Measurements from ENCODE around the gene MMP25. TPM values are rescaled to one million over a fixed set of nuclear protein-coding genes. Genes with fewer than 3 reads are reported as not detected.
A peak's percentile ranks its signal among the peaks of the same experiment; 100 is the strongest.

MMP25 gene
- total RNA-seq, 1 experiment from 2014 or later: 0.51 TPM

DNA sequence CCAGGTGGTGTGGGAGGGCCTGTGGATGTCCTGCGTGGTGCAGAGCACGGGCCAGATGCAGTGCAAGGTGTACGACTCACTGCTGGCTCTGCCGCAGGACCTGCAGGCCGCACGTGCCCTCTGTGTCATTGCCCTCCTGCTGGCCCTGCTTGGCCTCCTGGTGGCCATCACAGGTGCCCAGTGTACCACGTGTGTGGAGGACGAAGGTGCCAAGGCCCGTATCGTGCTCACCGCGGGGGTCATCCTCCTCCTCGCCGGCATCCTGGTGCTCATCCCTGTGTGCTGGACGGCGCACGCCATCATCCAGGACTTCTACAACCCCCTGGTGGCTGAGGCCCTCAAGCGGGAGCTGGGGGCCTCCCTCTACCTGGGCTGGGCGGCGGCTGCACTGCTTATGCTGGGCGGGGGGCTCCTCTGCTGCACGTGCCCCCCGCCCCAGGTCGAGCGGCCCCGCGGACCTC lies 32.8 kb upstream of the MMP25 start:
- H3K27ac ChIP-seq (ENCODE audit: low read length): no peak overlapping the region
- DNase-seq: peak; percentile 40
- BruUV-seq (replicated peaks): no TSS peak
- no peak overlapping the region for H3K9ac ChIP-seq (ENCODE audit: low read length)
- ChIA-PET POLR2A (ENCODE audit: unreplicated experiment) (no interaction called here), CTCF (no interaction called here)
- no peak overlapping the region for H2AFZ ChIP-seq (ENCODE audit: low read length)
- no peaks in the 10 kb centered on the region for H3F3A ChIP-seq (ENCODE audit: low read length, unreplicated experiment)
- H3K79me2 ChIP-seq (ENCODE audit: low read length): no peaks in the 10 kb centered on the region
- peaks cover 31% of the 10 kb centered on the region for H3K4me1 ChIP-seq (ENCODE audit: insufficient read depth, low read length)
- no peaks in the 10 kb centered on the region for H3K27me3 ChIP-seq (ENCODE audit: low read length)
- TF ChIP-seq EZH2phosphoT487 (IDR thresholded peaks at IDR 0.05; ENCODE audit: borderline replicate concordance, low read length): no peak
- no peak for TF ChIP-seq EZH2 (IDR thresholded peaks at IDR 0.05; ENCODE audit: low read length, unreplicated experiment)
- TF ChIP-seq, protein P1, sequence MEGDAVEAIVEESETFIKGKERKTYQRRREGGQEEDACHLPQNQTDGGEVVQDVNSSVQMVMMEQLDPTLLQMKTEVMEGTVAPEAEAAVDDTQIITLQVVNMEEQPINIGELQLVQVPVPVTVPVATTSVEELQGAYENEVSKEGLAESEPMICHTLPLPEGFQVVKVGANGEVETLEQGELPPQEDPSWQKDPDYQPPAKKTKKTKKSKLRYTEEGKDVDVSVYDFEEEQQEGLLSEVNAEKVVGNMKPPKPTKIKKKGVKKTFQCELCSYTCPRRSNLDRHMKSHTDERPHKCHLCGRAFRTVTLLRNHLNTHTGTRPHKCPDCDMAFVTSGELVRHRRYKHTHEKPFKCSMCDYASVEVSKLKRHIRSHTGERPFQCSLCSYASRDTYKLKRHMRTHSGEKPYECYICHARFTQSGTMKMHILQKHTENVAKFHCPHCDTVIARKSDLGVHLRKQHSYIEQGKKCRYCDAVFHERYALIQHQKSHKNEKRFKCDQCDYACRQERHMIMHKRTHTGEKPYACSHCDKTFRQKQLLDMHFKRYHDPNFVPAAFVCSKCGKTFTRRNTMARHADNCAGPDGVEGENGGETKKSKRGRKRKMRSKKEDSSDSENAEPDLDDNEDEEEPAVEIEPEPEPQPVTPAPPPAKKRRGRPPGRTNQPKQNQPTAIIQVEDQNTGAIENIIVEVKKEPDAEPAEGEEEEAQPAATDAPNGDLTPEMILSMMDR (conservative IDR thresholded peaks at IDR 0.05; ENCODE audit: low read depth, low read length): no peak; the same call in 1 of the 2 replicates
- no peaks in the 10 kb centered on the region for H3K9me2 ChIP-seq (replicated peaks; ENCODE audit: low read length)
- H4K20me1 ChIP-seq (ENCODE audit: low read length): no peaks in the 10 kb centered on the region
- ATAC-seq: peak; percentile 65
- H3K36me3 ChIP-seq (ENCODE audit: low read depth, low read length): no peaks in the 10 kb centered on the region
- no peaks in the 10 kb centered on the region for H3K9me3 ChIP-seq (ENCODE audit: low read length)
- H3K4me2 ChIP-seq (ENCODE audit: low read length): peak overlapping the region; percentile 15; the same call in 1 of the 2 replicates
- H3K4me3 ChIP-seq (ENCODE audit: low read length): no peak overlapping the region
- intact Hi-C loops (cut with micrococcal nuclease): no loop called here

DNA sequence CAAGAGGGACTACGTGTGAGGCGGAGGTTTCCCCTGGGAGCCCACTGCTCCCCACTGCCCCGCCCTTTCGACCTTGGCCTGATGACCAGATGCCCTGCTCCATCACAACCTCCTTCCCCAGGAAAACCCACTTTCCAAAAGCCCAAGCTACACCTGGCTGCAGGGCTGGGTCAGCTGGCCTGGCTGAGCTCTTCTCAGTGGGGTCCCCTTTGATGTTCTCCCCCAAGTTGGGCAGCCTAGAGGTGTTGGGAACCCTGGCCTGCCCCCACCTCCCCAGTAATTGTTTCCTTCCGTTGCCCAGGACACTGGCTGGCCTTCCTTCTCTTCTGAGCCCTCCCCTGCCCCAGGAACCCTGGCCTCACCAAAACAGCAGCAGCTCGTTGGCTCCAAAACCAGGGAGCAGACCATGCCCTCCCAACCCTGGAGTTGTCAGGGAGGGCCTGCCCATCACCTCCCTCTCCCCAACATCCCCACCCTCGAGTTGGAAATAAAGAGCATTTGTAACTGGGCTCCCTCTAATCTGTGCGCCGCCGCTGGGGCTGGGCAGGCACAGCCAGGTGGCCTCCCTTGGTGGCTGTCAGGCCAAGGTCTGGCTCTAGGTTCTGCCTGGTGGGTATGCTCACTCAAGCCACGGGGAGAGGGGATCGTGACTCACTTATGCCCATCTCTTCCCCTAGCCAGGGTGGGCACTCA lies 32.2 kb upstream of the MMP25 start:
- intact Hi-C loops (cut with micrococcal nuclease): no loop called here
- no peak for DNase-seq
- no peaks in the 10 kb centered on the region for H3F3A ChIP-seq (ENCODE audit: low read length, unreplicated experiment)
- H3K4me2 ChIP-seq (ENCODE audit: low read length): no peak overlapping the region
- no peaks in the 10 kb centered on the region for H3K27me3 ChIP-seq (ENCODE audit: low read length)
- H3K9me2 ChIP-seq (replicated peaks; ENCODE audit: low read length): no peaks in the 10 kb centered on the region
- ChIA-PET POLR2A (ENCODE audit: unreplicated experiment) (no interaction called here), CTCF (no interaction called here)
- no TSS peak for BruUV-seq (replicated peaks)
- H3K4me1 ChIP-seq (ENCODE audit: insufficient read depth, low read length): peaks cover 25% of the 10 kb centered on the region
- no peak overlapping the region for H2AFZ ChIP-seq (ENCODE audit: low read length)
- no peaks in the 10 kb centered on the region for H4K20me1 ChIP-seq (ENCODE audit: low read length)
- no peak overlapping the region for H3K9ac ChIP-seq (ENCODE audit: low read length)
- H3K27ac ChIP-seq (ENCODE audit: low read length): no peak overlapping the region
- H3K36me3 ChIP-seq (ENCODE audit: low read depth, low read length): no peaks in the 10 kb centered on the region
- no peaks in the 10 kb centered on the region for H3K9me3 ChIP-seq (ENCODE audit: low read length)
- no peak for ATAC-seq
- no peaks in the 10 kb centered on the region for H3K79me2 ChIP-seq (ENCODE audit: low read length)
- TF ChIP-seq, protein P1 (conservative IDR thresholded peaks at IDR 0.05; ENCODE audit: low read depth, low read length): no peak
- TF ChIP-seq EZH2 (IDR thresholded peaks at IDR 0.05; ENCODE audit: low read length, unreplicated experiment) (no peak), EZH2phosphoT487 (IDR thresholded peaks at IDR 0.05; ENCODE audit: borderline replicate concordance, low read length) (no peak)
- no peak overlapping the region for H3K4me3 ChIP-seq (ENCODE audit: low read length)

DNA sequence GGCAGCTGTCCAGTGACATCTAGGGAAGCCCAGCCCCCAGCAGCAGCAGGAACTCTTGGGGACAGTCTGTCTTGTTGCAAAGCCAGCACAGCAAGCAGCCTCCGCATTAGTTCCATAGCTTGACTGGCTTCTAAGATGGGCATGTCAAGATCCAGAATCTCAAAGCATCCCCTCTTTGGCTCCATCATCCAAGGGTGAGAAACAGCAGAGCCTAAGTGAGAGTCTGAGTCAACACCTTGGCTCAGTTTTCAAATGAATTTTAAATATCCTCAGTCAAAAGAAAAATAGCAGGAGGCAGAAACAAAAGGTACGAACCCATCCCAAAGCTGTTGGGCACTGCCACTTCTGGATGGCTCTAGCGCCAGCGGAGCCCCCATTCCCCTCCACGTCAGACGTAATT lies 31.4 kb upstream of the MMP25 start:
- Histone ChIP-seq H3F3A (ENCODE audit: low read length, unreplicated experiment) (no peaks in the 10 kb centered on the region), H3K27me3 (ENCODE audit: low read length) (no peaks in the 10 kb centered on the region), H3K79me2 (ENCODE audit: low read length) (no peaks in the 10 kb centered on the region), H3K9me2 (replicated peaks; ENCODE audit: low read length) (no peaks in the 10 kb centered on the region), H3K4me3 (ENCODE audit: low read length) (no peak overlapping the region), H3K4me1 (ENCODE audit: insufficient read depth, low read length) (peaks cover 17% of the 10 kb centered on the region), H4K20me1 (ENCODE audit: low read length) (no peaks in the 10 kb centered on the region), H3K27ac (ENCODE audit: low read length) (no peak overlapping the region), H3K36me3 (ENCODE audit: low read depth, low read length) (no peaks in the 10 kb centered on the region), H3K9ac (ENCODE audit: low read length) (no peak overlapping the region), H3K4me2 (ENCODE audit: low read length) (no peak overlapping the region), H3K9me3 (ENCODE audit: low read length) (no peaks in the 10 kb centered on the region), H2AFZ (ENCODE audit: low read length) (no peak overlapping the region)
- intact Hi-C loops (cut with micrococcal nuclease): no loop called here
- POLR2A ChIA-PET (ENCODE audit: unreplicated experiment): no interaction called here
- TF ChIP-seq EZH2phosphoT487 (IDR thresholded peaks at IDR 0.05; ENCODE audit: borderline replicate concordance, low read length): no peak
- TF ChIP-seq, protein P1 (conservative IDR thresholded peaks at IDR 0.05; ENCODE audit: low read depth, low read length): no peak
- no peak for TF ChIP-seq EZH2 (IDR thresholded peaks at IDR 0.05; ENCODE audit: low read length, unreplicated experiment)
- CTCF ChIA-PET: no interaction called here
- ATAC-seq (no peak), DNase-seq (no peak)
- no TSS peak for BruUV-seq (replicated peaks)

All from PC-3 (cell line).